Type B pancreatic cell (in vitro differentiated cells): ENCODE measurements around the gene TH. TPM values are rescaled to one million over a fixed set of nuclear protein-coding genes. Genes with fewer than 3 reads are reported as not detected.
A peak's percentile ranks its signal among the peaks of the same experiment; 100 is the strongest.

Experiments
- DNase-seq: peaks from one replicate; pipeline ENCODE4 v3.0.0; 2021; ENCODE audit warnings: mixed read lengths; ENCODE audit not compliant: unreplicated experiment; ENCODE audit errors: extremely low spot score
- H3K27ac Mint-ChIP-seq: 2 replicates; pipeline ENCODE4 v1.8.0; 2021; ENCODE audit warnings: mild to moderate bottlenecking, mixed read lengths
- H3K27me3 Mint-ChIP-seq: 2 replicates; pipeline ENCODE4 v1.8.0; 2021; ENCODE audit warnings: mixed read lengths
- H3K36me3 Mint-ChIP-seq: 2 replicates; pipeline ENCODE4 v1.8.0; 2021; ENCODE audit warnings: mixed read lengths
- H3K4me1 Mint-ChIP-seq: one replicate; pipeline ENCODE4 v1.8.0; 2021; ENCODE audit warnings: mixed read lengths; ENCODE audit not compliant: unreplicated experiment
- H3K4me3 Mint-ChIP-seq: 2 replicates; pipeline ENCODE4 v1.8.0; 2021; ENCODE audit warnings: mild to moderate bottlenecking, mixed read lengths
- H3K9me3 Mint-ChIP-seq: 2 replicates; pipeline ENCODE4 v1.8.0; 2021; ENCODE audit warnings: mixed read lengths
- CTCF ChIP-seq: fragments of 200-600 bp; sonication (generic); conservative IDR thresholded peaks from 2 replicates; pipeline ENCODE4 v1.5.0; 2021; ENCODE audit warnings: antibody characterized with exemption, mild to moderate bottlenecking
- total RNA-seq: library from RNA; stranded (reverse); gene quantifications from 2 replicates; pipeline ENCODE4 v1.2.1, GENCODE V29; 2021; ENCODE audit warnings: low replicate concordance

TH gene
- total RNA-seq, 1 donor from 2014 or later, result 2.2 TPM

DNA sequence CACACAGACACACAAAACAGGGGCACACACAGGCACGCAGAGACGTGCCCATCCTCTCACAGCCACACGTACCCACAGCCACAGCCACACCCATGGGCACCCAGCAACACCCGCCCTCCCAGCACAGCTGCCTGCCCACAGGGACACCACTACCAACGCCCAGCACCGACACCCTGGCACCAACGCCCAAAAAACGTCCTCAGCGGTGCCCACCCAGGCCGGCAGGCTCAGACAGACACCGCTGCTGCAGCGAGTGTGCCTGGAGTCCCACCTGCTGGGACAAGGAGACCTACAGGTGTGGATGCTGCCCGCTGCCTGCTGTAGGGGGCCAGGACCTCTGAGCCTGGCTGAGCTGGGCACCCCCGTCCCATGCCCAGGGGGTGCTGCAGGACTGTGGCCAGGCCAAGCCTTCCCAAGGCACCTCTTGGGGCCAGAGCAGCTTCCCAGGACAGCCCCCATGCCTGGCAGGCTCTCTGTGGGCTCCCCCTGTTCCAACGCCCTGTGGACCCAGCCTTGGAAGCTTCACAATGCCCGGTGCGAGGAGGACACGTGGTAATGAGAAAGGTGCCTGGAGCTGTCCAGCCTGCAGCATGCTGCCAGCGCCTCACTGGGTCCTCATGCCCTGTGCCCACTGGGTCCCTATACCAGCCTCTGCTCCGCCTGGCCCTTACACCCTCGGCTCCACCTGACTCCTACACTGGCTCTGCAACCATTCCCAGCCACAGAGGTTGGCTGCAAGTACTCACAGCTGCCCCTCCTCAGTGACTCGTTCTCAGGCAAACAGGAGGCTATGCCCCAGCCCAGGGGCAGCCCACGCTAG is 45.8 kb upstream of the TH start:
- Mint-ChIP-seq H3K27ac (no peak overlapping the region), H3K4me1 (peaks cover 26% of the 10 kb centered on the region), H3K27me3 (peaks cover 18% of the 10 kb centered on the region), H3K36me3 (no peaks in the 10 kb centered on the region), H3K9me3 (peaks cover 3% of the 10 kb centered on the region), H3K4me3 (no peak overlapping the region)
- TF ChIP-seq CTCF, result no peak
- DNase-seq, result peak; percentile 69

DNA sequence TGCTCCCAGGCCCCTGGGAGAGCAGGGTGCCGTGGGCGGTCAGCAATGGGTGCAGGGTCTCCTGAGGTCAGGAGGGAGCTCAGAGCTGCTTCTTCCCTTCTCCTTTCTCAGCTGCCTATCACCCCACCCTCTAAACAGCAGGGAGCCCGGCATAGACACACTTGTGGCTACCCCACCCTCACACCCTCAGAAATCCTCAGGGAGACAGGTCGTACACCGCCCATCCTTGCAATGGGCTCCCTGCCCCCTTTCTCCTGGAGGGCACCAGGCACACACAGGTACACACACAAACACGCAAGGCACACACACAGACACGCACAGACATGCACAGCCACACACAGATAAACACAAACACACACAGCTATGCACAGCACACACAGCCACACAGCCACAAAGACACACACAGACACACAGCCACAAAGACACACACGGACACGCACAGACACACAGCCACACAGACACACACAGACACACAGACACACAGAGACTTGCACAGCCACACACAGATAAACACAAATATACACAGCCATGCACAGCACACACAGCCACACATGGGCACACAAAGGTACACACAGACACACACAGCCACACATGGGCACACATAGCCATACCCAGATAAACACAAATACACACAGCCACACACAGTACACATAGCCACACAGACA is 44.9 kb upstream of the TH start:
- TF ChIP-seq CTCF, result no peak
- Mint-ChIP-seq H3K4me3 (no peak overlapping the region), H3K27ac (no peak overlapping the region), H3K9me3 (peaks cover 3% of the 10 kb centered on the region), H3K36me3 (no peaks in the 10 kb centered on the region), H3K27me3 (peaks cover 18% of the 10 kb centered on the region), H3K4me1 (peaks cover 23% of the 10 kb centered on the region)
- DNase-seq, result no peak

- no peak overlapping the region for H3K4me3 Mint-ChIP-seq
- no peak overlapping the region for H3K27ac Mint-ChIP-seq
- H3K9me3 Mint-ChIP-seq, result peaks cover 3% of the 10 kb centered on the region
- no peak for TF ChIP-seq CTCF
- H3K36me3 Mint-ChIP-seq, result no peaks in the 10 kb centered on the region
- peaks cover 27% of the 10 kb centered on the region for H3K4me1 Mint-ChIP-seq
- H3K27me3 Mint-ChIP-seq, result peaks cover 18% of the 10 kb centered on the region
- DNase-seq, result peak; percentile 65
These were observed 44.2 kb upstream of the TH start for GRCh38 chr11:2215561-2216399.

- H3K27ac Mint-ChIP-seq, result no peak overlapping the region
- no peak for TF ChIP-seq CTCF
- DNase-seq, result no peak
- H3K4me3 Mint-ChIP-seq, result no peak overlapping the region
- no peaks in the 10 kb centered on the region for H3K36me3 Mint-ChIP-seq
- H3K9me3 Mint-ChIP-seq, result no peaks in the 10 kb centered on the region
- peaks cover 17% of the 10 kb centered on the region for H3K27me3 Mint-ChIP-seq
- peaks cover 27% of the 10 kb centered on the region for H3K4me1 Mint-ChIP-seq
These were observed 43.6 kb upstream of the TH start for GRCh38 chr11:2215230-2215560.

DNA sequence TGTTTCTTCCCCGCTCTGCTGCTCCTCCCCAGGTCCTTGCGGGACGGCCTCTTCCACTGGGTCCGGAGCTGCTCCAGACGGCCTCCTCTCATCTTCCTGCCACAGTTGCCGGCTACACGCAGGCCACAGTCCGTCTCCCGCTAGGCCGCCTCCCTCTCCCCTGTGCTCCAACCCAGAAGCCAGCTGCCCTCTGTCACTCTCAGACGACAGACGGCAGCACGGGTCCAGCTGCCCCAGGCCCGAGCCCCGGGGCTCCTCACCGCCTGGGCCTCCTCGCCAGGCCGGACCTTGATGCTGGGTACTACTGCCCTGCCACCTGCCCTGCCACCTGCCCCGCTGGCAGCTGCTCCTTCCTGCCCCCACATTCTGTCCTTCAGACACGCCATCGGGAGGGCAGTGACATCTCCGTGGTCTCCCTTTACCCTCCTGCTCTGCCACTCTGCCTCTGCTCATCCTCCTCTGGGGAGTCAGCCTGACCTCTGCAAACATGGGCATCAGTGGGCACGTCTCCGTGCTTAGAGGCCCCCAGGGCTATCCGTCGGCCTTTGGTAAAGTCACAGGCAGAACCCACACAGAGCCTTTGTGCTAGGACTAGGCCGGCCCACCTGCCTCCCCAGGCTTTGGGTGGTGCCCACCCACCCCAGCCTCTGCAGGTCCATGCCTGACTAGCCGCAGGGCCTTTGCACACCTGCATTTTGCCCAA is 43.1 kb upstream of the TH start:
- Mint-ChIP-seq H3K9me3 (no peaks in the 10 kb centered on the region), H3K4me3 (no peak overlapping the region), H3K27ac (peak overlapping the region; percentile 14), H3K36me3 (no peaks in the 10 kb centered on the region), H3K27me3 (peaks cover 14% of the 10 kb centered on the region), H3K4me1 (peaks cover 27% of the 10 kb centered on the region)
- TF ChIP-seq CTCF, result no peak
- peak; percentile 59 for DNase-seq
